Skeletal muscle tissue (tissue), 4 donors: ENCODE results near the gene ZNF561. TPM values are rescaled to one million over a fixed set of nuclear protein-coding genes. Genes with fewer than 3 reads are reported as not detected.

Experiments
- H3K27ac ChIP-seq: one replicate; pipeline ENCODE4 v1.7.0; 2013; ENCODE audit warnings: mild to moderate bottlenecking, low read depth, low read length, inconsistent platforms
- H3K27me3 ChIP-seq, 3 donors: one replicate each; pipeline ENCODE4 v1.7.0; 2013; ENCODE audit warnings: low read length in 3 of 3; ENCODE audit not compliant: control insufficient read depth in 3 of 3, insufficient read depth in 3 of 3
- H3K36me3 ChIP-seq, 3 donors: one replicate each; pipeline ENCODE4 v1.7.0; 2013; ENCODE audit warnings: low read length in 3 of 3; ENCODE audit not compliant: control insufficient read depth in 3 of 3, insufficient read depth in 3 of 3
- H3K4me1 ChIP-seq, 3 donors: one replicate each; pipeline ENCODE4 v1.7.0; 2013; ENCODE audit warnings: low read length in 3 of 3, mild to moderate bottlenecking in 3 of 3; ENCODE audit not compliant: control insufficient read depth in 3 of 3, insufficient read depth in 3 of 3
- H3K4me3 ChIP-seq, 3 donors: one replicate each; pipeline ENCODE4 v1.7.0; 2013; ENCODE audit warnings: low read length in 3 of 3
- H3K9ac ChIP-seq, 3 donors: one replicate each; pipeline ENCODE4 v1.7.0; 2013; ENCODE audit warnings: low read length in 3 of 3, mild to moderate bottlenecking in 3 of 3, moderate library complexity in 2 of 3, low read depth in 1 of 3
- H3K9me3 ChIP-seq, 3 donors: one replicate each; pipeline ENCODE4 v1.7.0; 2013; ENCODE audit warnings: low read length in 3 of 3; ENCODE audit not compliant: control insufficient read depth in 3 of 3
- total RNA-seq: library from RNA; depleted of rRNA; stranded (reverse); fragments of >200 nt; gene quantifications from one replicate; pipeline ENCODE4 v1.2.3, GENCODE V29; 2014
- donor health status: Osteomylitis.

The ZNF561 gene
- total RNA-seq, 1 donor from 2014 or later, result 36.5 TPM

DNA sequence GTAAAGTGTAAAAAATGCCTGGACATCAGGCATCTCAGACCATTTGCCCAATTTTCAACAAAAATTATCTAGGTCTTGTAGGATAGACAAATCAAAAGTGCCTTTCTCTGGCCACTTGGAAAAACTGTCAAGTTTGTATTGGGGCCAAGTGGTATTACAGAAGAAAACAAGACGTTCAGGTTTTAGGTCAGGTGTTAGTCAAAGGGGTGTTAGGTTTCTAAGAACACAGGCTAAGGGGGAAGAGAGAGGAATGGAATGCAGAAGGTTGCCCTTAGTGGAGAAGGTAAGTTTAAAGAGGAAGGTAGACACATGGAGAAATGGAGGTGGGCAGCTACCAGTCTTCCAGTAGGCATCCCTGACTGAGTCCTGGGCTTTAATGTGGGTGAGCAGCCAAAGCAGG lies 19.9 kb upstream of the ZNF561 start:
- Histone ChIP-seq H3K9me3 (no peaks in the 10 kb centered on the region), H3K9ac (no peak overlapping the region), H3K4me3 (no peak overlapping the region), H3K36me3 (peaks cover 0 to 24% (median 21%) of the 10 kb centered on the region in 3 donors), H3K4me1 (no peaks in the 10 kb centered on the region), H3K27ac (no peak overlapping the region), H3K27me3 (no peaks in the 10 kb centered on the region)

DNA sequence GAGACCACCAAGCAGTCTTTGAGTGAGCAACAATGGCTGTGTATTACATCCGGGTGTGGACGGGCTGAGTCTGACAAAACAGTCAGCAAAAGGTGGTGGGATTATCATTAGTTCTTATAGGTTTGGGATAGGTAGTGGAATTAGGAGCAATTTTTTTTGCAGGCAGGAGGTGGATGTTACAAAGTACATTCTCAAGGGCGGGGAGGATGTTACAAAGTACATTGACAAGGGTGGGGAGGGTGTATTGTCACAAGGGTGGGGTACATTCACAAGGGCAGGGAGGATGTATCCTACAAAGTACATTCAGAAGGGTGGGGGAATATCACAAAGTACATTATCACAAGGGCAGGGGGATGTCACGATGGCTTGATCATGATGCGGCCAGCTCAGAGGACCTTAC lies 15.0 kb upstream of the ZNF561 start:
- Histone ChIP-seq H3K4me3 (no peak overlapping the region), H3K27ac (no peak overlapping the region), H3K9me3 (no peaks in the 10 kb centered on the region), H3K27me3 (no peaks in the 10 kb centered on the region), H3K36me3 (peaks cover 9 to 36% (median 30%) of the 10 kb centered on the region in 3 donors), H3K4me1 (no peaks in the 10 kb centered on the region), H3K9ac (no peak overlapping the region)

DNA sequence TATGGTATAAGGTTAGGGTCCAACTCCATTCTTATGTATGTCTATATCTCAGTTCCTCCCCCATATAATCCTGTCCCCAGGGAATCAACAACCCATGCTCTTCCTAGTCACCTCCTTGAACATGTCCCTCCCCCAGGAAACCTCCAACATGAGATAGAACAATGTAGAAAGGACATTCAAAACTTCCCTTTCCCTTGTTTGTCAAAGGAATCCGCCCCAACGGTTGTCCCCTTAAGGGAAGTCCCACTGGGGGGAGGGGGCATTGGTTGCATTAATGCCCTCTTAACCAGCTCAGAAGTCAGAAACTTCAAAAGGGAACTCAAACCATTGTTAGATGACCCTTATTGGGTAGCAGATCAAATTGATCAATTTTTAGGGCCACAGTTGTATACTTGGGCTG lies 6.8 kb upstream of the ZNF561 start:
- Histone ChIP-seq H3K4me3 (no peak overlapping the region), H3K4me1 (no peaks in the 10 kb centered on the region), H3K27me3 (no peaks in the 10 kb centered on the region), H3K9me3 (no peaks in the 10 kb centered on the region), H3K27ac (no peak overlapping the region), H3K36me3 (peaks cover 5 to 12% (median 10%) of the 10 kb centered on the region in 3 donors), H3K9ac (no peak overlapping the region)

DNA sequence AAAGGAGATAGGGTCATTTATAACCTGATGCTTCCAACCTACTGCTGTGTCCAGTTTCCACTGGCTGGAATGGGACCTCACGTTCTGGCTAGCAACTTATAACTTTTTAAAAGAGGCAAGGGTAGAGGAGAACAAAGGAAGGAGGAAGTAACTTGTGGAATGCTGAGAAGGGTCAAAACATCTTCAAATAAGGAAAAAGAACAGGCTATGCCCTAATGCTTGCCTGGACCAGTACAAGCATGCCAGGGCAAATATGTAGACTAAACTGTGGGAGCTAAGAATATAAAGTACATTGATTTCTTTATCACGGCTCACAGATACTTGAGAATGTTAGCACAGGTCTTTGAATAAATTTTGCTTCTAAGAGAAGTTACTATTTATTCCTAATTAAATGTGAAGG lies 1.5 kb upstream of the ZNF561 start:
- Histone ChIP-seq H3K4me1 (peaks cover 13 to 19% (median 14%) of the 10 kb centered on the region in 3 donors), H3K36me3 (peaks cover 12 to 18% (median 17%) of the 10 kb centered on the region in 3 donors), H3K27ac (no peak overlapping the region), H3K4me3 (no peak overlapping the region), H3K27me3 (no peaks in the 10 kb centered on the region), H3K9ac (no peak overlapping the region), H3K9me3 (no peaks in the 10 kb centered on the region)

DNA sequence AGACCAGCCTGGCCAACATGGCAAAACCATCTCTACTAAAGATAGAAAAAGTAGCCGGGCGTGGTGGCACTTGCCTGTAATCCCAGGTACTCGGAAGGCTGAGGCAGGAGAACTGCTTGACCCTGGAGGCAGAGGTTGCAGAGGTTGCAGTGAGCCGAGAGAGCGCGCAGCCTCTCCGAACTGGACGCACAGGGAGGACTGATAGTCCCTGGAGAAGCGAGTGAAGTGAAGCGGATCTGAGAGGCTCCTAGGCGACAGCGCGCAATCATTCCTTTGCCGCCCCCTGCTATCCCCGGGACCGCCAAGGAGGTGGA lies 233 bp downstream of the ZNF561 start:
- Histone ChIP-seq H3K27me3 (no peaks in the 10 kb centered on the region), H3K4me3 (peak overlapping the region; percentile 98 to 99 (median 99)), H3K9me3 (no peaks in the 10 kb centered on the region), H3K9ac (peak overlapping the region; percentile 97 to 98 (median 98)), H3K4me1 (peaks cover 13 to 19% (median 14%) of the 10 kb centered on the region in 3 donors), H3K36me3 (peaks cover 23 to 33% (median 33%) of the 10 kb centered on the region in 3 donors), H3K27ac (peak overlapping the region; percentile 87)

DNA sequence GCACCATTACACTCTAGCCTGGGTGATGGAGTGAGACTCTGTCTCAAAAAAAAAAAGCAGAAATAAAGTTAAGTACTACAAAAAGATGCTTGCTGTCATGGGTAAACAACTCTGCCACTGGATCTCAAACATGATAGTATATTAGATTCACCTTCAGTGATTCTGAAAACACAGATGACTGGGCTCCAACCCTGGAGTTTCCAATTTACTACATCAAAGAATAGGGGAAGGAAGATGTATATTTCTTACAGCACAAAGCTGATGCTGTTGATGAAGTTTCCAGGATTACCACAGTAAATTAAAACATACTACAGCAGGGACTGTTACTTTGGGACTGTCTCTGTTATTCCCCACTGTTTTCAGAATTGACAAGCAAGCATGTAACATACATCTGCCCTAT lies 5.2 kb downstream of the ZNF561 start:
- peaks cover 69 to 81% (median 79%) of the 10 kb centered on the region in 3 donors for H3K36me3 ChIP-seq
- no peak overlapping the region for H3K9ac ChIP-seq
- no peaks in the 10 kb centered on the region for H3K27me3 ChIP-seq
- H3K4me1 ChIP-seq, result peaks cover 6 to 9% (median 8%) of the 10 kb centered on the region in 3 donors
- H3K27ac ChIP-seq, result no peak overlapping the region
- H3K4me3 ChIP-seq, result no peak overlapping the region
- H3K9me3 ChIP-seq, result peaks cover 7 to 23% (median 8%) of the 10 kb centered on the region in 3 donors

DNA sequence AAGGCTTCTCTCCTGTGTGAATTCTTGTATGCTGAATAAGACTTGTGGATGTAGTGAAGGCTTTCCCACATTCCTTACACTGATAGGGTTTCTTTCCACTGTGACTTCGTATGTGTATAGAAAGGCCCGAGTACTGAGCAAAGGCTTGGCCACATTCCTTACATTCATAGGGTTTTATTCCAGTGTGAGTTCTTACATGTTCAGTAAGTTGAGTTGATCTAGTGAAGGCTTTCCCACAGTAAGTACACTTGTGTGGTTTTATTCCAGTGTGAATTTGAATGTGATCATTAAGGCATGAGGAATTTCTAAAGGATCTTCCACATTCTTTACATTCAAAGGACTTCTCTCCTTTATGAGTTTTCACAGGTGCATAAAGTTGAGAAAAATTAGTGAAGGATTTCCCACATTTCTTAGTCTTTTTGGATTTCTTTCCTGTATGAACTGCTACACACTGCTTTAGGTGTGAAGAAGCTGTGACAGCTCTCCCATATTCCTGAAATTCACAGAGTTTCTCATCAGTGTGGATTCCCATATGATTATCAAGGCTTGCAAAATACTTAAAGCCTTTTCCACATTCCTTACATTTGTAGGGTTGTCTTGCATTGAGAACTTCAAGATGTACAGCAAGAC lies 10.4 kb downstream of the ZNF561 start:
- Histone ChIP-seq H3K9ac (no peak overlapping the region), H3K36me3 (peaks cover 62 to 70% (median 69%) of the 10 kb centered on the region in 3 donors), H3K9me3 (peaks cover 17 to 43% (median 25%) of the 10 kb centered on the region in 3 donors), H3K4me1 (no peaks in the 10 kb centered on the region), H3K4me3 (peak overlapping the region in 1 of 3 donors; percentile 7), H3K27ac (no peak overlapping the region), H3K27me3 (no peaks in the 10 kb centered on the region)

DNA sequence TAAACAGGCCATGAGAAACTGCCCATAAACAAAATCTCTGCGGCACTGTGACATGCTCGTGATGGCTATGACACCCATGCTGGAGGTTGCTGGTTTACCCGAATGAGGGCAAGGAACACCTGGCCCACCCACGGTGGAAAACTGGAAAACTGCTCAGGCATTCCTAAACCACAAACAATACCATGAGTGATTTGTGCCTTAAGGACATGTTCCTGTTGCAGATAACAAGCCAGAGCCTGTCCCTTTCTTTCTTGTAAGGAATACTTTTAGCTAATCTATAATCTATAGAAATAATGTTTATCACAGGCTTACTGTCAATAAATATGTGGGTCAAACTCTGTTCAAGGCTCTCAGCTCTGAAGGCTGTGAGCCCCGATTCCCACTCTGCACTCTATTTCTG lies 12.1 kb downstream of the ZNF561 start:
- Histone ChIP-seq H3K9me3 (peaks cover 17 to 42% (median 25%) of the 10 kb centered on the region in 3 donors), H3K9ac (no peak overlapping the region), H3K27me3 (no peaks in the 10 kb centered on the region), H3K4me1 (no peaks in the 10 kb centered on the region), H3K36me3 (peaks cover 49 to 55% (median 54%) of the 10 kb centered on the region in 3 donors), H3K27ac (no peak overlapping the region), H3K4me3 (no peak overlapping the region)

DNA sequence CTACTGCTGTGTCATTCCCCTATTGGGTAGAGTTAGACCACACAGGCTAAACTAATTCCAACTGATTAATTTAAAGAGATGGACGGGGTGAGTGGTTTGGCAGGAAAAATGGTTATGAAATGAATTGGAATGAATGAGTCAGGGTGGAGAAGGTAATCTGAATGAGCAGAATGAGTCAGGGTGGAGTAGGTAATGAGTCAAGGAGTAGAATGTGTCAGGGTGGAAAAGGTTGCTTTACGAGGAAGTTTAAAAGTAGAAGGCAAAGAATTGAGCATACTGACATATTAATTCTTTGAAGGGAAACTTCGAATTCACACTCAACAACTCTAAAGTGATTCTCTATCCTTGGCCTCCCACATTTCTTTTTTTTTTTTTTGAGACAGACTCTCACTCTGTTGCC lies 24.0 kb downstream of the ZNF561 start:
- peaks cover 0 to 6% (median 0%) of the 10 kb centered on the region in 3 donors for H3K9me3 ChIP-seq
- no peak overlapping the region for H3K4me3 ChIP-seq
- H3K27me3 ChIP-seq, result no peaks in the 10 kb centered on the region
- H3K9ac ChIP-seq, result no peak overlapping the region
- H3K27ac ChIP-seq, result no peak overlapping the region
- no peaks in the 10 kb centered on the region for H3K36me3 ChIP-seq
- no peaks in the 10 kb centered on the region for H3K4me1 ChIP-seq

DNA sequence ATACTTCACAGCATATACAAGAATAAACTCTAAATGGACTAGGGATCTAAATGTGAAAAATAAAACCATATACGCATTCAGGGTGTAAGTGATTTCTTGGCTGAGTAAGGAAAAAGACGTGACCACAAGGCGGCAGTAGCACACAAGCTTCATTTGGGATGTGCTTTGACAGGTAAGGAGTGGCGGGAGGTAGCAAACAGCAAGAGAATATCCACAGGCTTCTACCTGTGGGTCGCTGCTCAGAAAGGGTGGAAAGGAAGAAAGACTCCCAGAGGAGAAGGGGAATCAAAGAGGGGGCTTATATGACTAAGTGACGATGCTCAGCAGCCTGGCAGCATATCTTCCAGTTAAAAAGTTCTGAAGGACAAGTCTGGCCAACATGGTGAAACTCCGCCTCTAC lies 34.3 kb downstream of the ZNF561 start:
- Histone ChIP-seq H3K9me3 (no peaks in the 10 kb centered on the region), H3K36me3 (peaks cover 1 to 3% (median 2%) of the 10 kb centered on the region in 3 donors), H3K27me3 (peaks cover 0 to 6% (median 3%) of the 10 kb centered on the region in 3 donors), H3K9ac (no peak overlapping the region), H3K27ac (no peak overlapping the region), H3K4me3 (no peak overlapping the region), H3K4me1 (peaks cover 0 to 7% (median 4%) of the 10 kb centered on the region in 3 donors)
